Urinary bladder (tissue), 4 donors: ENCODE data around the gene ADAMTS5. TPM values are rescaled to one million over a fixed set of nuclear protein-coding genes. Genes with fewer than 3 reads are reported as not detected.

Experiments used
- DNase-seq: peaks from one replicate; pipeline ENCODE4 v3.0.0-alpha.2; 2015; ENCODE audit errors: extremely low spot score
- H3K27ac ChIP-seq: one replicate; pipeline ENCODE4 v1.5.1; 2013; ENCODE audit warnings: low read depth, mild to moderate bottlenecking, moderate library complexity
- H3K36me3 ChIP-seq: one replicate; pipeline ENCODE4 v1.6.1; 2013; ENCODE audit warnings: mild to moderate bottlenecking, moderate library complexity; ENCODE audit not compliant: insufficient read depth
- H3K4me1 ChIP-seq: one replicate; pipeline ENCODE4 v1.6.1; 2013; ENCODE audit warnings: mild to moderate bottlenecking, moderate library complexity; ENCODE audit not compliant: insufficient read depth
- H3K4me3 ChIP-seq: one replicate; pipeline ENCODE4 v1.5.1; 2013; ENCODE audit warnings: low read depth, low read length
- WGBS: extraction: QIAGEN DNeasy Blood & Tissue Kit; methylation state at CpG from one replicate; pipeline ENCODE4 v1.1.7; 2013; 5-methylcytosine and 5-hydroxymethylcytosine counted together
- polyA plus RNA-seq: library from polyadenylated mRNA; stranded (reverse); fragments of 200-250 nt; gene quantifications from one replicate; pipeline ENCODE4 v1.2.3, GENCODE V29; 2013
- total RNA-seq: library from RNA; depleted of rRNA; stranded (reverse); fragments of >200 nt; gene quantifications from one replicate; pipeline ENCODE4 v1.2.3, GENCODE V29; 2014
- donor health status: healthy with polysubstance abuse.
- donor health status: healthy.

The ADAMTS5 gene
- total RNA-seq (59.2 TPM), polyA plus RNA-seq (8.7 TPM)

DNA sequence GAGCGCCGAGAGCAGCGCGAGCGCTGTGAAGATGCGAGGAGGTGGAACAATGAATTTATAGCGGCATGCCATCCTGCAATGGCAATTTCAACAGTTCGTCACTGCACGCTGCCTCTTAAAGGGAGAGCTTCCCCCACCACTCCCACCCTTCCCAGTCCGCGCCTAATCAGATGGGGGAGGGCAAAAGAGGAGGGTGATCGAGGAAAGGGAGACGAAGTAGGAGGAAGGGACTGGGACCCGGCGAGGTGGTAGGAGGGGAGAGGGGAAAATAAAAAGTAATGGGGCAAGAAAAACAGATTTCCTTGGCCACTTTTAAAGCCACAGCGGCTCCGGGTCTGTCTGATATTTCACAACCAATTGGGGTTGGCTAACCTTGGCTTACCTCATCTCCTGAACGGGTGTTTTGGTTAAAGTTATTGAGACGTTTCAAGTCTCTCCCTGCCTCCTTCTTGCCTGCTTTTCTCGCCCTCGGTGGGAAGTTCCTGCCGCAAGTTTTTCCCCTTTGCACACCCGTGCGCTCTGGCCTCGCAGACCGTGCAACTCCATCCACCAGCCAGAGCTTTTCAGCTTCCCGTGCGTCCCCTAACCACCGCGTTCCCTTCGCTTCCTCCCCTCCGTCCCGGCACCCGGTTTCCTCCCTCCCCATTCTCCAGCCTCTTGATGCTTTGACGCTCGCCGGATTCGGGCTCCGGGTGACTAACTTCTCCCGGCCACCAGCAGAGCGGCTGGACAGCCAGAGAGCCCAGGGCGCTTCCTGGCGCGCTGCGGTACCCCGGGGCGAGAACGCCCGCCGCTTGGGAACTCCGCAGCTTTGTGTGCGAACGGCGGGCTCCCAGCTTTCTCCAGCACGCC, at the start of gene ADAMTS5:
TSS of gene ADAMTS5 (minus strand) at position 27 of the 852 bp plus-strand sequence. CDS start 697 bp downstream, outside the sequence.
- WGBS = 2% methylated on average over 55 of the region's 55 CpGs
- no peak for DNase-seq
- Histone ChIP-seq H3K36me3 (no peaks in the 10 kb centered on the region), H3K4me3 (peak within 1 kb of the TSS; percentile 51), H3K4me1 (no peaks in the 10 kb centered on the region), H3K27ac (peak within 1 kb of the TSS; percentile 83)

DNA sequence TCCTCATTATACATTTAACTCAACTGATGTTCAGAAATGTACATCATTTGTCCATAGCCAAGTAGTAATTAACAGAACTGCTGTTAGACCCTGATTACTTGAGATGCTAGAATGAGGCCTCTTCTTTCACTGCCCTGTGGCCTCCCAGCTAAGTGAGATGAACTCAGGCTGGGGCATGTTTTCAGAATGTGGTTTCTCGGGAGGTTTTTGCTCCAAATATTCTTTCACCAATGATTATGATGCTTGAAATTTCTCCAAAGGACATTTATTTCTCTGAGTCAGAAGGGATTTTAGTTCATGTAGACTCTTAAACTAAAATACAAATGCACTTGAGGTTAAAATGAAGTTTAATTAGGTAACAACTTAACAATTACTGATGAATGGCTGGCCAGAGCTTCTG, 34.6 kb upstream of the ADAMTS5 start:
- no peak overlapping the region for H3K4me3 ChIP-seq
- no peaks in the 10 kb centered on the region for H3K4me1 ChIP-seq
- no peaks in the 10 kb centered on the region for H3K36me3 ChIP-seq
- no peak overlapping the region for H3K27ac ChIP-seq
- DNase-seq = no peak
- WGBS = 61% methylated on average over 1 of the region's 1 CpG

DNA sequence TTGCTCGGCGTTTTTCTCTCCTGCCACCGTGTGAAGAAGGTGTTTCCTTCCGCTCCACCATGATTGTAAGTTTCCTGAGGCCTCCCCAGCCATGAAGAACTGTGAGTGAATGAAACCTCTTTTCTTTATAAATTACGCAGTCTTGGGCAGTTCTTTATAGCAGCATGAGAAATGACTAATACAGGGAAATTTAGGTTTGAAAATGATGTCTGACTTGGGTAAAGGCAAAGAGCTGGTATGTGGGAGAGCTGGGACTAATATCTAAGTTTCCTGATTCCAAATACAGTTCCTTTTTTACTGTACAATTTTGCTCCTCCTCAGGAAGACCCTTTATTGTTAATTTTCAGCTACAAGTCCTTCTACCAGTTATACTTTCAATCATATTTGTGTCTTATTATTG, 16.7 kb upstream of the ADAMTS5 start:
- peaks cover 2% of the 10 kb centered on the region for H3K36me3 ChIP-seq
- no peak overlapping the region for H3K4me3 ChIP-seq
- H3K4me1 ChIP-seq = no peaks in the 10 kb centered on the region
- 90% methylated on average over 5 of the region's 5 CpGs for WGBS
- H3K27ac ChIP-seq = no peak overlapping the region
- DNase-seq = no peak

DNA sequence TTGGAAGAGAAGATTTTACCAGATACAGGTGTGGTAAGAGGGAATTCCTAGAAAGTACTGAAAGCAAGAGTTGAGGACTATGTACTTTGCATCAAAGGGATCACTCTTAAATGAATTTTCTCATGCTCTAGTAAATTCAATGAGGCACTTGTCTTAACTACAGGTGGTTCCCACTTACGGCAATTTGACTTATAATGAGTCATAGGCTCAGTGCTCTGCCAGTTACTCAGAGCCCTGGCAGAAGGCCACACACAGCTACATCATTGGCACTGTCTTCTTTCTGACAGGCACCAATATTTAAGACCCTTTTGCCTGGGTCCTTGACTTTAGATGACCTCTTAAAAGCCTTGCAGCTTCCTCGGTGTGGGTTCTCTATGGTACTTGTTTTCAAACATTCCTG, 15.9 kb upstream of the ADAMTS5 start:
- WGBS = 92% methylated on average over 2 of the region's 2 CpGs
- no peaks in the 10 kb centered on the region for H3K4me1 ChIP-seq
- H3K36me3 ChIP-seq = peaks cover 2% of the 10 kb centered on the region
- no peak overlapping the region for H3K27ac ChIP-seq
- no peak for DNase-seq
- no peak overlapping the region for H3K4me3 ChIP-seq

- peaks cover 2% of the 10 kb centered on the region for H3K36me3 ChIP-seq
- no peaks in the 10 kb centered on the region for H3K4me1 ChIP-seq
- H3K4me3 ChIP-seq = no peak overlapping the region
- 79% methylated on average over 3 of the region's 3 CpGs for WGBS
- H3K27ac ChIP-seq = no peak overlapping the region
- no peak for DNase-seq
Observed at GRCh38 chr21:26977746-26978145, 10.9 kb upstream of the ADAMTS5 start.

GRCh38 chr21:26973226-26973625, 6.3 kb upstream of the ADAMTS5 start:
- DNase-seq = no peak
- WGBS = 55% methylated on average over 2 of the region's 2 CpGs
- H3K4me3 ChIP-seq = no peak overlapping the region
- H3K27ac ChIP-seq = no peak overlapping the region
- no peaks in the 10 kb centered on the region for H3K4me1 ChIP-seq
- no peaks in the 10 kb centered on the region for H3K36me3 ChIP-seq

GRCh38 chr21:26972192-26972591, 5.3 kb upstream of the ADAMTS5 start:
- Histone ChIP-seq H3K4me1 (no peaks in the 10 kb centered on the region), H3K36me3 (no peaks in the 10 kb centered on the region), H3K27ac (no peak overlapping the region), H3K4me3 (no peak overlapping the region)
- WGBS = 61% methylated on average over 2 of the region's 2 CpGs
- no peak for DNase-seq

DNA sequence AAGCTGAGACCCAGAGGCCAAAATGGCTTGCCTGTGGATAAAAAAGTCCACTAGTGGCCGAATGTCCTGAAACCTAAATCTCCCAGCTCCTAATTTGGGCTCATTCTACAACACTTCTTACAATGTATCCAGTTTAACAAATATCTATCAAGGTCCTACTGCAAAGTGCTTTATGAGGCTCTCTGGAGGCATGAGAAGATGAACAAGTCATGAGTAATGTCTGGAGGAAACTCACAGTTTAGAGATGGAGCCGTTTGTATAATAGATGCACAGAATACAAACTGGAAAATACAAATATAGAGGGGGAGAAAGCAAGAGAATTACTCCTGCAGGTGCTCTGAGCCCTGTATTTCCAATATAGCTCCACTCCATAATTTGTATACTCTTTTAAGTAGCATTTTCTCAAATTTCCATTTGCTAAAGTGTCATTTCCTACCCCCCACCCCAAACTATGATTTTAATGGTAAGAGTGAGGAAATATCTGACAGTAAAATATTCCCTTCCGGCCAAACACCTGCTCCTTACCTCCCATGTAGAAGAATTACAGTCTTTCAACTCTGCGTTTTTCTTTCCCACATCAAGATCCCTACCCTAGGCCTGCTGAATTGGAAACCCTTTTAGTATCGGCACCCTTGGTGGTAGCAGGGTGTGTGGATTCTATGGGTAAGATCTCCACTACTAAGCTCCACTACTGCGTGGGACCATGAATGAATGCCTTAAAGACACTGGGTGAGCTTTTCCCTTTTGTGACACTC, 3.3 kb upstream of the ADAMTS5 start:
- WGBS = 87% methylated on average over 6 of the region's 6 CpGs
- no peak for DNase-seq
- H3K4me1 ChIP-seq = no peaks in the 10 kb centered on the region
- no peak overlapping the region for H3K27ac ChIP-seq
- no peaks in the 10 kb centered on the region for H3K36me3 ChIP-seq
- H3K4me3 ChIP-seq = no peak overlapping the region

DNA sequence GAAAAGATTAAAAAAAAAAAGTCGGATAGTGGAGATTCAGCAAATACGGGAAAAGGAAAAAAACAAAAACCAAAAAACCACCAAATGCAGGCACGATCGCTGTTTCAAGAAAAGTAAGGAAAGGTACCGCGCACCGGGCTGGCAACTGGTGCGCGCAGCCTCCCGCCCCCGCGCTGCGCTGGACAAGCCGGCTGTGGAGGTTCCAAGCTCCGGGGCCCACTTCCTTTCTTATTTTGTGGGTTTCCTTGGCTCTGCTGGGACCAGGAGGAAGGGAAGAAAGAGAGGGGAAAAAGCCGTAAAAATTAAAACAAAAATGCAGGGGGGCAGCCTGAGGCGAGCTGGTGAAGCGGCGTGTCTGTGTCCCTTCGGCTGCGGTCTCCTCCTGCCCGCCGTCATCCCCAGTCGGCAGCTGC, 233 bp downstream of the ADAMTS5 start:
- no peak for DNase-seq
- Histone ChIP-seq H3K27ac (peak overlapping the region; percentile 83), H3K4me1 (no peaks in the 10 kb centered on the region), H3K36me3 (no peaks in the 10 kb centered on the region), H3K4me3 (peak overlapping the region; percentile 51)
- 1% methylated on average over 24 of the region's 24 CpGs for WGBS

- Histone ChIP-seq H3K27ac (peak overlapping the region; percentile 73), H3K4me1 (no peaks in the 10 kb centered on the region), H3K36me3 (no peaks in the 10 kb centered on the region), H3K4me3 (peak overlapping the region; percentile 51)
- WGBS = 1% methylated on average over 66 of the region's 66 CpGs
- no peak for DNase-seq
Observed at GRCh38 chr21:26965907-26966581, 844 bp downstream of the ADAMTS5 start.

- 9% methylated on average over 58 of the region's 58 CpGs for WGBS
- Histone ChIP-seq H3K4me3 (peak overlapping the region; percentile 51), H3K36me3 (no peaks in the 10 kb centered on the region), H3K27ac (peak overlapping the region; percentile 73), H3K4me1 (no peaks in the 10 kb centered on the region)
- DNase-seq = no peak
Observed at GRCh38 chr21:26965040-26965906, 1.6 kb downstream of the ADAMTS5 start.

DNA sequence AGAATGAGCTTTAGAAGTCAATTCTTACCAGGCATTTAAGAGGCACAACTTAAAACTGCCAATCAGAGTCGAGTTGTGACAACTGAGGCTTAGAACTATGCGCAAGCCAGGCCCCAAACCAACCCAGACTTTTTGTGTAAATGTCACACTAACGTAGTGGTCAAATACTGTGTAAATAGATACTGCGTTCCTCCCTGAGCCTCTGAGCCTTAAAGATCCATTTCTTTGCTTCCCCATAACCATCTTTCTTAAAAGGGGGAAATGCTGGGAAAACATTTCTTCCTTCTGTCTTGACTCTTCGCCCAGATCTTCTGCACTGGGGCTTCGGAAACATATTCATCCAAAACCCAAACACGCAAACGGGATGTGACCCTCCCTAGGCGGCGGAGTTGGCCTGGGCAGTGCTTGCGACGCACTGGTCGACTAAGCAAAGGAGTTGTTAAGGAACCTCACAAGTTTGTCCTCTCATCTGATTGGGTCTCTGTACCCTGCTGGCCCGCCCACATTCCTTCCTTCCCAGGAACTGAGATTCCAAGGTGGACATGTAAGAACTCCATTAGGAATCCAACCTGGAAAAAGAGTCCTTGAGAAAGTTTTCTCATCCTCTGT, 2.6 kb downstream of the ADAMTS5 start:
- Histone ChIP-seq H3K4me3 (peak overlapping the region; percentile 51), H3K36me3 (no peaks in the 10 kb centered on the region), H3K27ac (peak overlapping the region; percentile 25), H3K4me1 (no peaks in the 10 kb centered on the region)
- 39% methylated on average over 14 of the region's 14 CpGs for WGBS
- DNase-seq = no peak
